Measurements from ENCODE around the gene OAS2.

DNA sequence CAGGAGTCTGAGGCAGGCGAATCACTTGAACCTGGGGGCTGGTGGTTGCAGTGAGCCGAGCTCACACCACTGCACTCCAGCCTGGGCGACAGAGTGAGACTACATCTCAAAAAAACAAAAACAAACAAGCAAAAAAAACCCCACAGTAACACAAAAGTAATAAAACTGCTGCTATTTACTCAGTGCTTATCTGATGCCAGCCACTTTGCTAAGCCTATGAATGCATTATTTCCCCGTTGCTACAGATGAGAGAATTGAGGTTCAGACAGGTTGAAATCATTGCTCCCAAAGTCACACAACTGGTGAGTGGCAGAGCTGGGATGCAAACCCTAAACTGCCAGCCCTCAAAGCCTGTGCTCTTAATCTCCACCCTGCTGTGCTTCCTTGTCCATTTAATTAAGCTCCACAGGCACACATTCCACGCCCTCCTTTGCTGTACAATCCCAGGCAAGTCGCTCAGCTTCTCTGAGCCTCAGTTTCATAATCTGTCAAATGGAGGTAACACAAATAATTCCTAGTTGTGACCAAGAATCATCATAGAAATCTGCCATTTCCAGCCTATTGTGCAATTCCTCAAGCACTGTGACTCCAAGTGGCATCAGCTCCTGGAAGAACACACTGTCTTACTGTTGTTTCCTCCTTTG lies 45.7 kb upstream of the OAS2 start:
- TF ChIP-seq EZH2phosphoT487 (IDR thresholded peaks at IDR 0.05; ENCODE audit: borderline replicate concordance): no peak
- TF ChIP-seq, protein P1, sequence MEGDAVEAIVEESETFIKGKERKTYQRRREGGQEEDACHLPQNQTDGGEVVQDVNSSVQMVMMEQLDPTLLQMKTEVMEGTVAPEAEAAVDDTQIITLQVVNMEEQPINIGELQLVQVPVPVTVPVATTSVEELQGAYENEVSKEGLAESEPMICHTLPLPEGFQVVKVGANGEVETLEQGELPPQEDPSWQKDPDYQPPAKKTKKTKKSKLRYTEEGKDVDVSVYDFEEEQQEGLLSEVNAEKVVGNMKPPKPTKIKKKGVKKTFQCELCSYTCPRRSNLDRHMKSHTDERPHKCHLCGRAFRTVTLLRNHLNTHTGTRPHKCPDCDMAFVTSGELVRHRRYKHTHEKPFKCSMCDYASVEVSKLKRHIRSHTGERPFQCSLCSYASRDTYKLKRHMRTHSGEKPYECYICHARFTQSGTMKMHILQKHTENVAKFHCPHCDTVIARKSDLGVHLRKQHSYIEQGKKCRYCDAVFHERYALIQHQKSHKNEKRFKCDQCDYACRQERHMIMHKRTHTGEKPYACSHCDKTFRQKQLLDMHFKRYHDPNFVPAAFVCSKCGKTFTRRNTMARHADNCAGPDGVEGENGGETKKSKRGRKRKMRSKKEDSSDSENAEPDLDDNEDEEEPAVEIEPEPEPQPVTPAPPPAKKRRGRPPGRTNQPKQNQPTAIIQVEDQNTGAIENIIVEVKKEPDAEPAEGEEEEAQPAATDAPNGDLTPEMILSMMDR (conservative IDR thresholded peaks at IDR 0.05; ENCODE audit: low read length): no peak
